Measurements from ENCODE around the gene VCY.
"Not testable (repeated sequence)": the region's sequence is repeated elsewhere in the genome, so short reads cannot be mapped to it uniquely, and the experiment has no call there.

DNA sequence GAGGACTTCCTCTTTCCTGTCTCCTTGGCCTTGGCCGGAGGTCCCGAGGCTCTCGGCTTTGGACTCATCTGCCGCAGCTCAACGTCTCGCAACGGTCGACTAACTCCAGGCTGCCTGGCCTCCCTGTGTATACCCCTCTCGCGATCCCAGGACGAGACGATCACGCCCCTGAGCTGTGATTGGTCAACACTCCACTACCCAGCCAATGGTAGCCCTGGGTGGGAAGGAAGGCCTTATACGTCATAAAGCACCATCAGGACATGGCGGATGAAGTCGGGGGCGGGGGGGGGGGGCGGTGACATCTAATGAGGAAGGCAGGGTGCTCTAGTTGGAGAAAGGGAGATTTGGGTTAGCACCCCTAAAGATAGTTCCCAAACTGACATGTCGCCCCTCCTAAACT lies at the start of gene VCY:
- TF ChIP-seq, protein P1, sequence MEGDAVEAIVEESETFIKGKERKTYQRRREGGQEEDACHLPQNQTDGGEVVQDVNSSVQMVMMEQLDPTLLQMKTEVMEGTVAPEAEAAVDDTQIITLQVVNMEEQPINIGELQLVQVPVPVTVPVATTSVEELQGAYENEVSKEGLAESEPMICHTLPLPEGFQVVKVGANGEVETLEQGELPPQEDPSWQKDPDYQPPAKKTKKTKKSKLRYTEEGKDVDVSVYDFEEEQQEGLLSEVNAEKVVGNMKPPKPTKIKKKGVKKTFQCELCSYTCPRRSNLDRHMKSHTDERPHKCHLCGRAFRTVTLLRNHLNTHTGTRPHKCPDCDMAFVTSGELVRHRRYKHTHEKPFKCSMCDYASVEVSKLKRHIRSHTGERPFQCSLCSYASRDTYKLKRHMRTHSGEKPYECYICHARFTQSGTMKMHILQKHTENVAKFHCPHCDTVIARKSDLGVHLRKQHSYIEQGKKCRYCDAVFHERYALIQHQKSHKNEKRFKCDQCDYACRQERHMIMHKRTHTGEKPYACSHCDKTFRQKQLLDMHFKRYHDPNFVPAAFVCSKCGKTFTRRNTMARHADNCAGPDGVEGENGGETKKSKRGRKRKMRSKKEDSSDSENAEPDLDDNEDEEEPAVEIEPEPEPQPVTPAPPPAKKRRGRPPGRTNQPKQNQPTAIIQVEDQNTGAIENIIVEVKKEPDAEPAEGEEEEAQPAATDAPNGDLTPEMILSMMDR (IDR thresholded peaks at IDR 0.05; ENCODE audit: low read length) = not testable (repeated sequence)
- TF ChIP-seq EZH2 (IDR thresholded peaks at IDR 0.05; ENCODE audit: borderline replicate concordance, low read length) = not testable (repeated sequence)
